Effector memory CD8-positive, alpha-beta T cell (primary cell): Measurements from ENCODE around the gene KRT81.
"Not testable (repeated sequence)": the region's sequence is repeated elsewhere in the genome, so short reads cannot be mapped to it uniquely, and the experiment has no call there.

Experiments
- ATAC-seq: fragments of 150-1000 bp; cut with Tn5 transposase; replicated peaks from 2 replicates; pipeline ENCODE4 v1.10.0; 2021; ENCODE audit warnings: mild to moderate bottlenecking, moderate library complexity
- DNase-seq, 3 experiments: peaks; one replicate each; pipeline ENCODE4 v3.0.0; 2021
- H3K27ac Mint-ChIP-seq, 2 donors: one replicate each; pipeline ENCODE4 v1.8.0; 2022; ENCODE audit warnings: mild to moderate bottlenecking in 2 of 2, mixed read lengths in 2 of 2, moderate library complexity in 2 of 2
- H3K27me3 Mint-ChIP-seq, 2 donors: one replicate each; pipeline ENCODE4 v1.8.0; 2022; ENCODE audit warnings: mixed read lengths in 2 of 2
- H3K36me3 Mint-ChIP-seq: one replicate; pipeline ENCODE4 v1.8.0; 2022; ENCODE audit warnings: mild to moderate bottlenecking, moderate library complexity, mixed read lengths; ENCODE audit not compliant: insufficient read depth
- H3K4me1 Mint-ChIP-seq, 2 donors: one replicate each; pipeline ENCODE4 v1.8.0; 2022; ENCODE audit warnings: low read depth in 2 of 2, mixed read lengths in 2 of 2
- H3K4me3 Mint-ChIP-seq, 2 donors: one replicate each; pipeline ENCODE4 v1.8.0; 2022; ENCODE audit warnings: mild to moderate bottlenecking in 2 of 2, mixed read lengths in 2 of 2, moderate library complexity in 2 of 2
- H3K9me3 Mint-ChIP-seq, 2 donors: one replicate each; pipeline ENCODE4 v1.8.0; 2022; ENCODE audit warnings: mixed read lengths in 2 of 2

KRT81 gene

DNA sequence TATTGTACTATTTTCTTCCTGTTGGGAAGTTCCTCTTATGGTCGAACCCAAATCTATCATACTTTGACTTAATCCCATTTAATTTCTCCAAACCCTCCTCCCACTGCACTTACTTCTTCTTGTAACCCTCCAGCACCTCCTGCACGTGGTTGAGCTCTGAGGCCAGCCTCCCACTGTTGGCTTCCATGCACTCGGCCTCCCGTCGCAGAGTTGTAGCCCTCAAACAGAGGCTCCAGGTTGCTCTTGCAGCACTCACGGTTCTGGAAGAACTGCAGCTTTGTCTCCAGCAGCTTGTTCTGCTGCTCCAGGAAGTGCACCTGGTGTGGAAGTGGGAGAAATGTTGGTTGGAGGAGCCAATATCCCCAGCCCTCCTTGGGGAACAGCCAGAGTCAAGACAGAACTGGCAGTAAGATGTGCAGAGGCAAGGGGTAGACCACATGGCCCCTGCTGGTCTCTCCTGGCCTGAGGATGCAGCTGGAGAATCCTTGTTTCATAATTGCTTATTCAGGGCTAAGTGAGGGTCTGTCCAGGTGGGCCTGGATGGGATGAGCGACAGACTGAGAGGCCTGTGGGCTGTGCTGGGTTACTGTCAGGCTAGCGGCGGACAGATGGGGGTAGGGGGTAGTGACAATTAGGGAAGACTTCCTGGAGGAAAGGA, 35.3 kb downstream of the KRT81 start:
- peaks cover 2 to 3% of the 10 kb centered on the region in 2 donors for H3K4me1 Mint-ChIP-seq
- H3K36me3 Mint-ChIP-seq: no peaks in the 10 kb centered on the region
- peaks cover 48 to 77% of the 10 kb centered on the region in 2 donors for H3K27me3 Mint-ChIP-seq
- H3K27ac Mint-ChIP-seq: no peak overlapping the region
- ATAC-seq: no peak
- H3K9me3 Mint-ChIP-seq: no peaks in the 10 kb centered on the region
- no peak overlapping the region for H3K4me3 Mint-ChIP-seq
- no peak for DNase-seq

DNA sequence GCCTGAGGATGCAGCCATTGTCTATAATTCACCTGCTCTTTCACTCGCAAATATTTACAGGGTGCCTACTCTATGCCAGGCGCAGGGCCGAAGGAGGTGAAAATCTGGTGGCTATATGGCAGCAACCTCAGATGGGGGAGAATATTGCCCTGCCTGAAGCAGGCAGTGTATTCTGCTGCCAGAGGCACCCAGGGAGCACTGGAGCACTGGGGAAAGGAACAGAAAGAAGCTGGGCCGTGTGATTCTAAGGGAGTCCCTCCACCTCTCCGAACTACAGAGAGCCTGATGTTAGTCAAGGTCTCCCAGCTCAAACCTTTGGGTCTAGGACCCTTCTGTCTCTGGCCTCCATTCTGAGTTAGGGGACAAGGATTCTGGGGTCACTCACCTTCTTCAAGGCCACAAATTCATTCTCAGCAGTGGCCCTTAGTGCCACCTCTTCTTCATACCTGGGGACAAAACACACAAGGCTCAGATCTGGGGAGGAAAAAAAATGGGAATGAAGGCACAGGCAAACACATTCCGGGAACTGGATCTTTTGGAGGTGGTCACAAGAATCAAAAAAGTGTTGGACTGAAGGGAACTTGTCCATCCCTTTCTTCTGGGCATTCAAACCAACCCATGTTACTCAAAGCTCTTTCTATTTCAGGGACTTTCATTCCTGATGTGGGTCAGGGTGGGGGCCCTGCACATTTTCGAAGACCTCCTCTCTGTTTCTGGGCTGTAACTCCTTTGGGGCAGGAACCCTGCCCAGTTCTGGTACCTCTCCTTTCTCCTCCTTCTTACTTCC, 36.2 kb downstream of the KRT81 start:
- Mint-ChIP-seq H3K4me3 (no peak overlapping the region), H3K36me3 (no peaks in the 10 kb centered on the region), H3K4me1 (peaks cover 0 to 3% of the 10 kb centered on the region in 2 donors), H3K27me3 (peaks cover 40 to 77% of the 10 kb centered on the region in 2 donors), H3K27ac (no peak overlapping the region), H3K9me3 (no peaks in the 10 kb centered on the region)
- DNase-seq (no peak), ATAC-seq (no peak)

DNA sequence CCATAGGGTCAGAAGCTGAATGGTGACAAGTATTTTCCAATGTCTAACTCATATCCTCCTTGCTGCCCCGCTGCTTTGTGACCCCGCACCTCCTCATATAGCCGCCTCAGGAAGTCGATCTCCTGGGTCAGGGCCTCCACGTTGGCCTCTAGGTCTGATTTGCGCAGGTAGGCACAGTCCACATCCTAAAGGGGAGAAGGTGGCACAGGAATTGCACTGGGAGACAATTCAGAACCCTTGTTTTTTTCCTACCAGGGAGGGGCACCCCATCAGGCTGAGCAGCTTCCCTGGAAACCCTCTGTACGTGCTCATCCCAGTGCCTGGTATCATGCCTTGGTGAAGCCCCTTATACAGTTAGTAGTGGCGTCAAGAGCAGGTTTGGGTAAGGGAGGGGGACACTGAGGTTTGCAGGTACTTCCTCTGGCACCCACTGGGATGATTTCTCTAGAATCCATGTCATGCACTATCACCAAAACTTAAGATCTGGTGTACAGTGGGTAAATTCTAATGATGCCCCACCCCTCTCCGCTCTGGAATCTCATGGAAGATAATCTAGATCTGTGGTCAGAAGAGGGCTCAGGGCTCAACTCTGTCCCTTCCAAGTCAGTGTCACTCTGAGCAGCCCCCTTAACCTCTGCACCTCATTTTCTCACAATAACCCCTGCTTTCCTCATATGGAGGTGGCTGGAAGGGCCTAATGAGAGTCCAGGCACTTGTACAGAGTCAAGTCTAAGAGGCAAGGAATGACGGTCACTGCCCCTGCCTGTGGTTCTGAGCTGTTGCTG, 37.0 kb downstream of the KRT81 start:
- DNase-seq (no peak), ATAC-seq (no peak)
- no peaks in the 10 kb centered on the region for H3K9me3 Mint-ChIP-seq
- peaks cover 40 to 77% of the 10 kb centered on the region in 2 donors for H3K27me3 Mint-ChIP-seq
- peaks cover 3 to 7% of the 10 kb centered on the region in 2 donors for H3K4me1 Mint-ChIP-seq
- no peak overlapping the region for H3K4me3 Mint-ChIP-seq
- H3K36me3 Mint-ChIP-seq: no peaks in the 10 kb centered on the region
- no peak overlapping the region for H3K27ac Mint-ChIP-seq

DNA sequence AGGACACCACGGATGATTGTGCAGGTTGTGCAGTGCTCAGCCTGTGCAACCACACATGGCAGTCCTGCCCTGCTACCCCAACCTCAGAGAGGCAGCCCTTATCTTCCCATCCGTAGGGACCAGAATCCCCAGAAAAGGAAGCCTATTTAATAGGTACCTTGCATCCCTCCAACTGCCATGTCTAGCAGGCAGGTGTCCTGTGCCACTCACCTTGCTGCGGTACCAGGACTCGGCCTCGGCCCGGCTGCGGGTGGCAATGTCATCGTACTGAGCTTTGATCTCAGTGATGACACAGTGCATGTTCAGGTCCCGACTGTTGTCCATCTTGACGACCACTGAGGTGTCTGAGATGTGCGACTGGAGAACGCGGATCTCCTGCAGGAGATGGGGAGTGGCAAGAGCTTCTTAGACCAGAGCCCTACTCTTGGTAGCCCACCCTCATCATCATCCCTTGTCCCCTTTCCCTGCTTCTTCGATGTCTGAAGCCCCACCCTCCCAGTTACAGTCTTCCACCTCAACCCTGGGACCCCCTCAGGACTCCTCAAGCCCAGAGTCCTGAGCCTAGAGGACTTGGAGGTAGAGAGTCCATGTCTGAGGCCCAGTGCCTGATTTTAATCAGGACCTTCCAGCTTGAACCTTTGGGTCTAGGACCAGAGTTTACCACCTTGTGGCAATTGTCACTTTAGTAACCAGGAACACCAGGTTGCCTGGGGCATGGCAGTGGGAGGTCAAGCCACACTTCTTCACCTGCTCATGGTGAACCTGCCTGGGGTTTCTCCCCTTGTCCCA, 37.7 kb downstream of the KRT81 start:
- no peaks in the 10 kb centered on the region for H3K9me3 Mint-ChIP-seq
- DNase-seq (no peak), ATAC-seq (no peak)
- H3K4me3 Mint-ChIP-seq: no peak overlapping the region
- H3K27ac Mint-ChIP-seq: no peak overlapping the region
- H3K36me3 Mint-ChIP-seq: no peaks in the 10 kb centered on the region
- peaks cover 39 to 78% of the 10 kb centered on the region in 2 donors for H3K27me3 Mint-ChIP-seq
- peaks cover 3 to 8% of the 10 kb centered on the region in 2 donors for H3K4me1 Mint-ChIP-seq

DNA sequence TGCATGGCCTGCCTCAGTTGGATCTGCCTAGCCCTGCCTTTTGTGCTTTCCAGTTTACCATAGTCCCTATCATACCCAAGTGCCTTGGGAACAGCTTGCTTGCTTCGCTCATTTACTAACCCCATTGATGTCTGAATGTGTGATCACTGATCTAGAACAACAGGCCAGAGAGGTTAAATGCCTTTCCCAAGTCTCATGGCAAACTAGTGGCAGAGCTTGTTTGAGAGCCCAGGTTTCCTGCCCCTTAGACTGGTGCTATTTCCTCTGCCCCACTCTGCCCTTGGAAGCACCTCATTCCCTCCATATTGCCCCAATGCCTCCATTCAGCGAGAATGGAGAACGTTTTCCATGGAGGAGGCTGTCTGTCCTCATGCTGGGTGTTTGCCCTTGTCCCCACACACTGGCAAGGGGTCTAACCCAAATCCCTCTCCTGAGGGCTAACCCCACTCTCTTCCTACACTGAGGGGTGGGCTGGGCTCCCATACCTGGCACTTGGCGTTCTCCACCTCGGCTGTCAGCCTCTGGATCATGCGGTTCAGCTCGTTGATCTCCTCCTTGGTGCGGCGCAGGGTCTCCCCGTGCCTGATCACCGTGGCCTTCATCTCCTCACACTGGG, 38.5 kb downstream of the KRT81 start:
- no peaks in the 10 kb centered on the region for H3K9me3 Mint-ChIP-seq
- H3K36me3 Mint-ChIP-seq: no peaks in the 10 kb centered on the region
- no peak for DNase-seq
- H3K27ac Mint-ChIP-seq: no peak overlapping the region
- peaks cover 3 to 8% of the 10 kb centered on the region in 2 donors for H3K4me1 Mint-ChIP-seq
- H3K27me3 Mint-ChIP-seq: peaks cover 43 to 81% of the 10 kb centered on the region in 2 donors
- ATAC-seq: no peak
- H3K4me3 Mint-ChIP-seq: no peak overlapping the region

DNA sequence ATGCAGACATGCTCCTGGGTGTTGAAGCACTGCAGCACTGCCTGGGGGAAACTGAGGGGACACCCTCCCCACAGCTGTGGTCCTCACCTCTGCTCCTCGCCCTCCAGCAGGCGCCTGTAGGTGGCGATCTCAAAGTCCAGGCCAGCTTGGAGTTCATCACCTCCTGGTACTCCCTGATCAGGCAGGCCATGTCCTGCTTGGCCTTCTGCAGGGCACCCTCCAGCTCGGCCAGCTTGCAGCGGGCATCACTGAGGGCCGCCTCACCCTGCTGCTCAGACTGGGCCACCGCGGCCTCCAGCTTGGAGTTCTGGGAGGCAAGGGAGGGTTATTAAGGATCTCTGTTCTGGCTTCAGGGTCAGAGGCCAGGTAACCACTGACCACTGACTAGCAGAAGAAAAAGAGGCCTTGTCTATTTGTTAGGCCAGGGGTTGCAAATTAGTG, 39.1 kb downstream of the KRT81 start:
- not testable (repeated sequence) for H3K4me1 Mint-ChIP-seq, H3K36me3 Mint-ChIP-seq, DNase-seq, H3K4me3 Mint-ChIP-seq, ATAC-seq, H3K27ac Mint-ChIP-seq, H3K9me3 Mint-ChIP-seq
- H3K27me3 Mint-ChIP-seq: peaks cover 39 to 81% of the 10 kb centered on the region in 2 donors

DNA sequence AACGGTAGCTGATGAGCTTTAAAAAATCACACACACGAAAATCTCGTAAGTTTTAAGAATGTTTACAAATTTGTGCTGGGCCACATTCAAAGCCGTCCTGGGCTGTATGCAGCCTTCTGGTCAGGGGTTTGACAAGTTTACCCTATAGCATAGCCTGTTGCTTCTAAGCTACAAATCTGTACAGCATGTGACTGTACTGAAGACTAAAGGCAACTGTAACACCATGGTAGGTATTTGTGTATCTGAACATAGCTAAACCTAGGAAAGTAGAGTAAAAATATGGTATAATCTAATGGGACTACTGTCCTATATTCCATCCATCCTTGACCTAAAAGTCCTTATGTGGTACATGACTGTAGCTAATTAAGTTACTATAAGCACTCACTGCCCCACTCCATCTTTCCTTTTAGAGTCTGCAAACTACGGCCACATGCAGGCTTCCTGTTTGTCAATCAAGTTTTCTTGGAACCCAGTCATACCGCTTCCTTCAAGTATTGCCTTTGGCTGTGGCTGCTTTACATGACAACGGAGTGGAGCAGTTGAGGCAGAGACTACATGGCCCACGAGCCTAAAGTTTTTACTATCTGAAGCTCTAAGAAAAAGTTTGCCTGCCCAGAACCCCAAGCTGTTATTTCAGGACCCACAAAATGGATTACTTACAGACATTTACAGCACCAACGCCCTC, 39.8 kb downstream of the KRT81 start:
- no peak for ATAC-seq
- DNase-seq: no peak
- H3K9me3 Mint-ChIP-seq: no peaks in the 10 kb centered on the region
- peaks cover 32 to 79% of the 10 kb centered on the region in 2 donors for H3K27me3 Mint-ChIP-seq
- peaks cover 3 to 8% of the 10 kb centered on the region in 2 donors for H3K4me1 Mint-ChIP-seq
- H3K36me3 Mint-ChIP-seq: no peaks in the 10 kb centered on the region
- H3K4me3 Mint-ChIP-seq: no peak overlapping the region
- H3K27ac Mint-ChIP-seq: no peak overlapping the region

DNA sequence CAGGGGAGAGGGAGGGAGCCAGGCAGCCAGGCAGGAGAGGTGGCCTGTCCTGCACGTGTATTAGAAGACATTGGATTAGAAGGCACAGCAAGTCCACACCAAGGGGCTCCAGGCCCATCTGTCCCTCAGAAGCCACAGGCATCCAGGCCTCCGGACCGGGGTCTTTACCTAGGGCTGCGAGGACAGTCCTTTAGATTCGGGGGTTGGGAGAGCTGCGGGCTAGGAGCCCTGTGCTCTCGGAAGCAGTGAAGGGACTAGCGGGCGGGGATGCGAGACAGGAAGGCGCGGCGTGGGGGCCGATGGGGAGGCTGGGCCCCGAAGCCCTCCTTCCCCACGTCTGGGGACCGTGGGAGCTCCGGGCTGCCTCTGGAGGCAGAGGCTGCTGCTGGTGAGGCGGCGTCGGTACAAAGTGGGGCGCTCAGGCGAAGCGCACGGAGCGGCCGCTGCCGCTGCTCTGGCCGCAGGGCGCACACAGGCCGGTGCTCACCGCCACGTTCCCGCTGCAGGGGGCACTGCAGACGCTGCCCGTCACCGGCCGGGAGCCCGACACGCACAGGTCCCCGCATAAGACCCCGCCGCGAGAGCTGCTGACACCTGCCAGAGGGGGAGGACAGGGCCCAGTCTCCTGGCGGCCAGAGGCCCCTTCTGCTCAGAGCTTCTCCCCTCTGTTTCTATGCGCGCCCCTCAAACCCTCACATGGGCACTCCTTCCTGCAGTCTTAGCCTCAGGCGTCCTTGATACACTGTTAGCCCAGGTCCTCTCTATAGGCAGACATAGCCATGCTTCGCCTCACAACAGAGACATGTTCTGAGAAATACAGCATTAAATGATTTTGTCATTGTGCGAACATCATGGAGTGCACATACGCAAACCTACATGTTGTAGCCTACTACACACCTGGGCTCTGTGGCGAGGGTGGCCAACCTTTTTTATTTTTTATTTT, 41.0 kb downstream of the KRT81 start:
- H3K4me1 Mint-ChIP-seq: peaks cover 3 to 8% of the 10 kb centered on the region in 2 donors
- no peaks in the 10 kb centered on the region for H3K9me3 Mint-ChIP-seq
- no peak overlapping the region for H3K27ac Mint-ChIP-seq
- peaks cover 26 to 79% of the 10 kb centered on the region in 2 donors for H3K27me3 Mint-ChIP-seq
- no peaks in the 10 kb centered on the region for H3K36me3 Mint-ChIP-seq
- H3K4me3 Mint-ChIP-seq: no peak overlapping the region
- DNase-seq (no peak), ATAC-seq (no peak)

DNA sequence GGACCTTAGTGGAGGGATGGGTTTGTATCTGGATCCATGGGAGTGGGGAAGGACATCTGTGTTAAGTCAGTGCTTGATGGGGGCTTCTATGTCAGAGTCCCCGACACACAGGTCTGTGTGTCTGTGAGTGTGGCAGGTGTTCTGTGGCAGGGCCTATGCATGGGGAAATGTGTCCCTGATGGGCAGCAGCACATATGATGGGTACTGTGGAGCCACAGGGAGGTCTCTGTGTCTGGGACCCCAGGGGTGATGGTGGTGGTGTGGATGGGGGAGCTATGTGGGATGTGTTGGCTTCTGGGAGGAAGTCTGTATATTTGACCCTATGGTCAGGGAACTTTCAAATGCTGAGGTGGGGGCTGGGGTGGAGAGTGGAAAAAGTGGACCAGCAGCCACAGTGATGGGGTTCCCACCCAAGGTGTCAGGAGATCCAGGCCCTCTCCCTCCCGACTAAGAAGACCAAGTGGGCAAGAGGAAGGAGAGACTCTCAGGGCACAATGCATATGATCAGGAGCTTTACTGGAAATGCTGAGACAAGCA, 41.8 kb downstream of the KRT81 start:
- no peak for DNase-seq
- peaks cover 3 to 8% of the 10 kb centered on the region in 2 donors for H3K4me1 Mint-ChIP-seq
- no peak overlapping the region for H3K4me3 Mint-ChIP-seq
- no peak for ATAC-seq
- H3K36me3 Mint-ChIP-seq: no peaks in the 10 kb centered on the region
- no peaks in the 10 kb centered on the region for H3K9me3 Mint-ChIP-seq
- H3K27me3 Mint-ChIP-seq: peaks cover 21 to 78% of the 10 kb centered on the region in 2 donors
- no peak overlapping the region for H3K27ac Mint-ChIP-seq

DNA sequence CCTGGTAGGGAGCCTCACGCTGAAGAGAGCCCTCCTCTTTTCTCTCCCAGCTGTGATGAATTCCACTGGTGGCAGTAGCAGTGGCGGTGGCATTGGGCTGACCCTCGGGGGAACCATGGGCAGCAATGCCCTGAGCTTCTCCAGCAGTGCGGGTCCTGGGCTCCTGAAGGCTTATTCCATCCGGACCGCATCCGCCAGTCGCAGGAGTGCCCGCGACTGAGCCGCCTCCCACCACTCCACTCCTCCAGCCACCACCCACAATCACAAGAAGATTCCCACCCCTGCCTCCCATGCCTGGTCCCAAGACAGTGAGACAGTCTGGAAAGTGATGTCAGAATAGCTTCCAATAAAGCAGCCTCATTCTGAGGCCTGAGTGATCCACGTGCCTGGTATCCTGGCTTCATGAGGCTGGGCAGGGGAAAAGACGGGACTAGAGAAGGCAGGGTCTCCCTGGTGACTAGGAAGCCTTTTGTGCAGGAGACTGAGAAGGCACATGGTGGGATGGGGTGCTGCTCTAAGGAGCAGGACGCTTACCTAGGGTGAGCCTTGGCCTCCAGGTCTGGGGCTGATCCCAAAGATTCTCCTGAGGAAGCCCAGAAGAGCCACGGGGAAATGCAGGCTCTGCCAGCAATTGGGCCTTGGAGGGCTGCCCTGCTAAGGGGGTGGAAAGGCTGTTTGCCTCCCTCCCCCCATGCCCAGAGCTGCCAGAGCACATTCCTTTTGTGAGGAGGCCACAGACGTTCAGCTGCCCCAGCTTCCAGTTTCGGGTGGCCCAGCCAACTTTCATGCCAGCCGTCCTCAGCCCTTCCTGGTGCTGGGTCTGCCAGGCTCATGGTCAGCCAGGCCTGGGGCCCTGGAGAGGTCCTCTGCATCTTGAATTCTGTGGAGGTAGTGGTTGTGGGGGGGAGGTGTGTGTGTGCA, 42.5 kb downstream of the KRT81 start:
- no peak overlapping the region for H3K4me3 Mint-ChIP-seq
- H3K4me1 Mint-ChIP-seq: peaks cover 10 to 15% of the 10 kb centered on the region in 2 donors
- H3K9me3 Mint-ChIP-seq: no peaks in the 10 kb centered on the region
- peaks cover 20 to 81% of the 10 kb centered on the region in 2 donors for H3K27me3 Mint-ChIP-seq
- no peak overlapping the region for H3K27ac Mint-ChIP-seq
- no peak for ATAC-seq
- DNase-seq: no peak
- H3K36me3 Mint-ChIP-seq: no peaks in the 10 kb centered on the region
